GM18873 (cell line): ENCODE results near the gene YTHDC2.

Source experiments
- ATAC-seq: cut with Tn5 transposase; IDR thresholded peaks from one replicate; pipeline ENCODE4 v1.9.1; 2021; ENCODE audit warnings: mild to moderate bottlenecking, moderate library complexity, moderate number of reproducible peaks; ENCODE audit not compliant: unreplicated experiment, low FRiP score

YTHDC2 gene

DNA sequence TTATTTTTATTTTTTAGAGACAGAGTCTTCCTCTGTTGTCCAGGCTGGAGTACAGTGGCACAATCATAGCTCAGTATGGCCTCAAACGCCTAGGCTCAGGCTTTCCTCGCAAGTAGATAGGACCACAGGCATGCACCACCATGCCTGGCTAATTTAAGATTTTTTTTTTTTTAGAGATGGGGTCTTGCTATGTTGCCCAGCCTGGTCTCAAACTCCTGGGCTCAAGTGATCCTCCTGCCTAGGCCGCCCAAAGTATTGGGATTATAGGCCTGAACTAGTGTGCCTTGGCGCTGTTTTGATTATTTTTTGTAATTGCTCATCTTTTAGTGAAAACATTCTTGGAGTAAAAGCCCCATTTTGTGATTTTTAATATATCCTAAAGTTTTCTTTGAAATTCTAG lies 5.4 kb downstream of the YTHDC2 start:
- no peak for ATAC-seq

DNA sequence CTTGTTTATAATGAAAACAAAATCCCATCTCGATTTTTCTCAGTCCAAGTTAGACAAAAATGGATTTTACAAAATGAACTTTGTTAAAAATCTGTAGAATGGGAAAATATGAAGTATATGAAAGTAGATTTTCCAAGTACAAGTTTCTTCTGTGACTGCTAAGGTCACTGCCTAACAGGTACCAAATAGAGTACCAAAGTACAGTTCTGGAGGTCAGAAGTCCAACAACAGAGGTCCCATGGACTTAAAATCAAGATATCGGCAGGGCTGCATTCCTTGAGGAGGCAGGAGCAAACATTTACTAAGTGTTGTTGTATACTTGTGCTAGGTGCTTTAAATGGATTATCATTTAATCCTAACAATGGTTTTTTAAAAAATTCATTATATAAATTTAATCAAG lies 5.9 kb downstream of the YTHDC2 start:
- no peak for ATAC-seq

DNA sequence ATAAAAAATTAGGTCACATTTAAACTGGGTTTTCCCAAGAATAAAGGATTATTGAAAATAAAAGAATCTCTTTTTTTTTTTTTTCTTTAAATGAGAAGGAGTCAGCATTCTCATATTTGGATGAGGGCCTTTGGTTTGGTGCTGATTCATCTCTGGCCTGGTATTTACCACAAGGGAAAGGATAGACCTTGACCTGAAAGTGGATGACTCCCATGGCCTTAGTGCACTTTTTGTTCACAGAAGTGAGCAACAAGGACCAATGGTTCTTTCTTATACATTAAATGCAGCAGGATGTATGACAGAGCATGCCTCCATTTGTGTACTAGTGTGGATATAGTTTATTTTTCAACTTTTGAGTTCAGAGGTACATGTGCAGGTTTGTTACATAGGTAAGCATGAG lies 6.9 kb downstream of the YTHDC2 start:
- peak; percentile 63 for ATAC-seq

DNA sequence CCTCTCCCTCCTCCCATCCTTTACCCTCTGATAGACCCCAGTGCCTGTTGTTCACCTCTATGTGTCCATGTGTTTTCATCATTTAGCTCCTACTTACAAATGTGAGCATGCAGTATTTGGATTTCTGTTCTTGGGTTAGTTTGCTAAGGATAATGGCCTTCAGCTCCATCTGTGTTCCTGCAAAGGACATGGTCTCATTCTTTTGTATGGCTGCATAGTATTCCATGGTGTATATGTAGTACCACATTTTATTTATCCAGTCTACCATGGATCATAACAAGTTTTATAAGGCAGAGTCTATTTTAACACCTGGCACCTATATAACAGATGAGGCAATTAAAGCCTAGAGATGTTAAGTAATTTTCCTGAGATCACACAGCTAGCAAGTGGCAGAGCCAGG lies 7.4 kb downstream of the YTHDC2 start:
- no peak for ATAC-seq

DNA sequence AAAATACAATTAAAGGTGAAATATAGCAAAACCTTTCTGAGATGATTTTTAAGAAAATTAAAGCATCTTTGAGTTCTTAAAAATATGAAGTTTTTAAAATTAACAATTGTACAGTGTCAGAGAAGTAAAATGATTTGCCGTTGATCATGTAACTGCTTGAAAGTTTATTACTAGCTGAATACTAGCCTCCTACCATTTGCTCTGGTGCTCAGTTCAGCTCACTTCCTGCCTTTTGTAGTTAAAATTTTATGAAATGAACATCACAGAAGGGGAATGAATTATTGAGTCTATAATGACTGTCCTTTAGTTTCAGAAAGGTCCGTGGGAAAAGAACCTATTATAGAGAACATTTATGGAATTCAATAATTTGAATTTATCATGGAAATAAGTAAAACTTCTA lies 9.7 kb downstream of the YTHDC2 start:
- ATAC-seq: no peak

DNA sequence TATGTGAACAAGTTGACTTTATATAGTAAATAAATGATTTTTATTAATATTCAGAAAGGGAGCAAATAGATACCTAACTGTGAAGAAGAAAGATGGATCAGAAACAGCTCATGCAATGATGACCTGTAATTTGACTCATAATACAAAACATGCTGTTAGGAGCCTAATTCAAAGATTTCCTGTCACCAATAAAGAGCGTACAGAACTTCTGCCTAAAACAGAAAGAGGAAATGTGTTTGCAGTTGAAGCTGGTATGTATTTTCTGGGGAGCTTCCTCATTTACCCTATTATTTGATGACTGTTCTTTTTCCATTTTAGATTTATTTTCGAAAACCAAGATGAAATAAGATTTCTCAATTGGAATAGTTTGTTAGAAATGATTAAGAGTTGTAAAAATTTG lies 11.4 kb downstream of the YTHDC2 start:
- no peak for ATAC-seq

DNA sequence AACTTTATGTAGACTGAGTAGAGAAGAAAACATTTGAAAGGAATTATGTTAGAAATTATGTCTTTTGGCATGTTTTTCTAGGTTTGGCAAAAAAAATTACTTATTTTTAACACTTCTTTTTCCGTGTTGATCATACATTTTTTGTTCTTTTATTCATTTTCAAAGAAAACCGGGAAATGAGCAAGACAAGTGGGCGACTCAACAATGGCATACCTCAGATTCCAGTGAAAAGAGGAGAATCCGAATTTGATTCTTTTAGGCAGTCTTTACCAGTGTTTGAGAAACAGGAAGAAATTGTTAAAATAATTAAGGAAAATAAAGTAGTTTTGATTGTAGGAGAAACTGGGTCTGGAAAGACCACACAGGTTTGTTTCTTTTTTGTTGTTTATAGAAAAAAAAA lies 12.9 kb downstream of the YTHDC2 start:
- no peak for ATAC-seq

DNA sequence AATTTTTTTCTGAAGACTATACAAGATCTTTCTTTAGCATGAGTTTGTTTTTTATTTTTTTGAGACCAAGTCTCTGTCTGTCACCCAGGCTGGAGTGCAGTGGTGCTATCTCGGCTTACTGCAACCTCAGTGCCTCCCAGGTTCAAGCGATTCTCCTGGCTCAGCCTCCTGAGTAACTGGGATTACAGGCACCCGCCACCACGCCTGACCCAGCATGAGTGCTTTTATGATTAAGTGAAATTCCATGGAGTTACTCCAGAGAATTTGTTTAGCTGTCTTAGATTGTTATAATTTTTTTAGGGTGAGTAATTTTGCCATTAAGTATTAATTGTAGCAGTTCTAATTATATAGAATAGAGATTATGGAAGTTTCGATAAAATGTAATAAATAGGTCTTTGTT lies 14.3 kb downstream of the YTHDC2 start:
- no peak for ATAC-seq

DNA sequence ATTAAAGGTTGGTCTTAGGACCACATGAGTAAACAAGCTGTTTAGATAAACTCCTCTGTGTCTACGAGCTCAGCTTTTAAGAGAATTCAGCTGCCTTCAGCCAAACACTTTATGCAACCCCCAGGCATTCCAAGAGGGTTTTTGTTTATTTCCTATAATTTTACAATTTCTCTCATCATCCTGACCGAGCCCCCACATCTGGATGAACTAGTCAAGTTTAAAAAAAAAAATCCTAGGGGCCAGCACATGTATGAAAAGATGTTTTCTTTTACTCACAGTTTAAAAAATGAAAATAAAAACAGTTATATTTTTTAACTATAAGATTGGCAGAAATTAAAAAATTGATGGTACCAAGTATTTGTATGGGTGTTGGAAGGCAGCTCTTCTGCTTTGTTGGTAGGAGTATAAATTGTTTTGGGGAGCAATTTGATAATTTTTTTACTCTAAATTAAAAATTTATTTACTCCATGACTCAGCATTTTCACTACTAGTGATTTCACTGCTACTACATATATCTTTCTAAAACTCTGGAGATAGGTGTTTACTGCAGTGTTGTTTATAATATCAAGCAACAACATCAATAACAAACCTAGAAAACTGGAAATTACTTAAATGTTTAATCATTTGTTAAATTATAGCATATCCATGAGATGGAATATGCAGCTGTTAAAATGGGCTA lies 18.1 kb downstream of the YTHDC2 start:
- no peak for ATAC-seq

DNA sequence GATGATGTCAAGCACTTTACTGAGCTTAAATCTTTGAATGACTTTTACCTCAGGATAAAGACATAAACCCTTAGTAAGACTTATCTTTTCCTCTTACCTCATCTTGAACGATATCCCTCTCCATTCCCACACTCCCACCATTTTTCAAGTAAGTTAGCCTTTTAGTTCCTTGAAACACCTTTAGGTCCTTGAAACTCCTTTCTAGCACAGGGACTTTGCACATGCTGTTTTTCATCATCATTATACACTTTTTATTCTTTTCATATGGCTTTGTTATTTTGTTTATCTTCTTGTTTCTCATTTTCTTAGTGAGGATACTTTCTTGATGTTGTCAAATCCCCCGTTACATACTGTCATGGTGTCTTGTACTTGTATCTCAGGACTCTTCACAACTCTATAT lies 24.8 kb downstream of the YTHDC2 start:
- no peak for ATAC-seq

DNA sequence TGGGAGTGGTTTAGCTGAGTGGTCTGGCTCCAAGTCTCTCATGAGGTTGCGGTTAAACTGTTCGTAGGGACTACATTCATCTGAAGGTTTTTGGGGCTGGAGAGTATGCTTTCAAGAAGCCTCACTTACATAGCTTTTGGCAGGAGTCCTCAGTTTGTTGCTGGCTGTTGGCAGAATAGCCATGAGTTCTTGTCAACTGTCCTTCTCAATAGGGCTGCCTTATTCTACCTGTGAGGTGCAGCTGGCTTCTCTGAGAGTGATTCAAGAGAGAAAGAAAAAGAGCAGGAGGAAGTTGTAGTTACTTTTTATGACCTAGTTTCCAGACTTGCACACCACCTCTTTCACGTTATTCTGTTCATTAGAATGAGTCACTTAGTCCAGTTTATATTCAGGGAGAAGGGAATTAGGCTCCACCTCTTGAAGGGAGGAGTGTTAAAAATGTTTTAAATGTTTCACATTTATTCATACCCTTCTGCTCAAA lies 33.2 kb downstream of the YTHDC2 start:
- no peak for ATAC-seq

DNA sequence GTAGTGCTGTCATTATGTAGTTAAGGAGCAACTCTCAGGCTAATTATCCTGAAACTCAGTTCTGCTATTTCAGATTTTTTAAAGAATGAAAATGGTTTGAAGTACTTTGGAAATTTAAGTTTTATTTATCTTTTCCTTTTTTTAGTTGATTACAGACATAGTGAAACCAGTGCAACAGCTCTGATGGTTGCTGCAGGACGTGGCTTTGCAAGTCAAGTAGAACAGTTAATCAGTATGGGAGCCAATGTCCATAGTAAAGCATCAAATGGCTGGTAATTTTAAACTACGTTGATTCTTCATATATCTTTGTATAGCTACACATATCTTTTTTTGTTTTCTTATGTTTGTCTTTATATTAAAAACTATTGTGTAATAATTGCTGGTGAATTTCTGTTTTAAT lies 34.9 kb downstream of the YTHDC2 start:
- ATAC-seq: peak; percentile 77

DNA sequence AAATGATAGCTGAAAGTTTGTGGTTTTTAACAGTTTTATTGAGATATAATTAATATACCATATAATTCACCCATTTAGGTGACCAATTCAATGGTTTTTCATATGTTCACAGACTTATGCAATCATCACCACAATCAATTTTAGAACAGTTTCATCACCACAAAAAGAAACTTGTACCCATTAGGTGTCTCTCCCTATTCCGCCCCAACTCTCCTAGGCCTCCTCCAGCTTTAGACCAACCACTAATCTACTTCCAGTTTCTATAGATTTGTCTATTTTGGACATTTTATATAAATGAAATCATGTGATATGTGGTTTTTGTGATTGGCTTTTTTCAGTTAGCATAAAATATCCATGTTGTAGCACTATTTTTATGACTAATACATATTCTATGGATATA lies 38.6 kb downstream of the YTHDC2 start:
- ATAC-seq: no peak

DNA sequence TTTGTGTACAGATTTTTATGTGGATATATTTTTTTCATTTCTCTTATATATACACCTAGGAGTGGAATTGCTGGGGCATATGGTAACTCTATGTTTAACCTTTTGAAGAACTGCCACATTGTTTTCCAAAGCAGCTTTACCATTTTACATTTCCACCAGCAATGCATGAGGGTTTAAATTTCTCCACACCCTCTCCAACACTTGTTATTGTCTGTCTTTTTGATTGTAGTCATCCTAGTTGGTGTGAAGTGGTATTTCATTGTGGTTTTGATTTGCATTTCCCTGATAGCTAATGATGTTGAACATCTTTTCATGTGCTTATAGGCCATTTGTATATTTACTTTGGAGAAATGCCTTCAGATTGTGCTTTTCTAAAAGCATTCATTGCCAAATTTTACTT lies 39.1 kb downstream of the YTHDC2 start:
- ATAC-seq: no peak

DNA sequence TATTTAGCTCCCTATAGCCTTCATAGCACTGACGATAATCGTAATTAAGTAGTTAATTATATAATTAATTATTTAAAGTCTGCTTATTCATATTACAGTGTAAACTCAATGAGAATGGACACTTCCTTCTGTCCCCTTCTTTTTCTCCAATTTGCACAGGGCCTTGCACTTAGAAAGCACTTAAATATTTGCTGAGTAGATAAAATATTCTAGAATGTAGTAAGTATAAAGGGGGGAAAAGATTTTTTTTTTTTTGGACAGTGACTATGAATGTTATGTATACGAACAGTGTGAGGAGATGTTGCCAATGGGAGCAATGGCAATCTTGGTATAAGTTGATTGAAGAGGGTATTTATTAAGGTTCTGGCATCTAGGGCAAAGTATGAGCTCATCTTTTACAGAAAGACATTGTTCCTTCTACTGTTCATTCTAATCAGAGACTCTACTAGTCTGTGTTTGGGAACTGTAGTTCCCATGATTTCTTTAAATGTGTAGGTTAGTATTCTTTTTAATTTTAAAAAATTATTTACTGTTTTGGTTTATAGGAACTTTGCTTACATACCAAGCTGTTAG lies 49.4 kb downstream of the YTHDC2 start:
- ATAC-seq: no peak

DNA sequence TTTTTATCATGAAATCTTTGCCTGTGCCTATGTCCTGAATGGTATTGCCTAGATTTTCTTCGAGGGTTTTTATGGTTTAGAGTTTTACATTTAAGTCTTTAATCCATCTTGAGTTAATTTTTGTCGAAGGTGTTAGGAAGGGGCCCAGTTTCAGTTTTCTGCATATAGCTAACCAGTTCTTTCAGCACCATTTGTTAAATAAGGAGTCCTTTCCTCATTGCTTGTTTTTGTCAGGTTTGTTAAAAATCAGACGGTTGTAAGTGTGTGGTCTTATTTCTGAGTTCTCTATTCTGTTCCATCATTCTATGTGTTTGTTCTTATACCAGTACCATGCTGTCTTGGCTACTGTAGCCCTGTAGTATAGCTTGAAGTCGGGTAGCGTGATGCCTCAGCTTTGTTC lies 55.9 kb downstream of the YTHDC2 start:
- no peak for ATAC-seq

DNA sequence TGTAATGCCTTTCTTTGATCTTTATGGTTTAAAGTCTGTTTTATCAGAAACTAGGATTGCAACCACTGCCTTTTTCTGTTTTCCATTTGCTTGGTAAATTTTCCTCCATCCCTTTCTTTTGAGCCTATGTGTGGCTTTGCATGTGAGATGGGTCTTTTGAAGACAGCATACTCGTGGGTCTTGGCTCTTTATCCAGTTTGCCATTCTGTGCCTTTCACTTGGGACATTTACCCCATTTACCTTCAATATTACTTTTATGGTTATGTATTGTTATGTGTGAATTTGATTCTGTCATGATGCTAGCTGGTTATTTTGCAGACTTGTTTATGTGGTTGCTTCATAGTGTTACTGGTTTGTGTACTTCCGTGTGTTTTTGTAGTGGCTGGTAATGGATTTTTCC lies 59.2 kb downstream of the YTHDC2 start:
- ATAC-seq: no peak

DNA sequence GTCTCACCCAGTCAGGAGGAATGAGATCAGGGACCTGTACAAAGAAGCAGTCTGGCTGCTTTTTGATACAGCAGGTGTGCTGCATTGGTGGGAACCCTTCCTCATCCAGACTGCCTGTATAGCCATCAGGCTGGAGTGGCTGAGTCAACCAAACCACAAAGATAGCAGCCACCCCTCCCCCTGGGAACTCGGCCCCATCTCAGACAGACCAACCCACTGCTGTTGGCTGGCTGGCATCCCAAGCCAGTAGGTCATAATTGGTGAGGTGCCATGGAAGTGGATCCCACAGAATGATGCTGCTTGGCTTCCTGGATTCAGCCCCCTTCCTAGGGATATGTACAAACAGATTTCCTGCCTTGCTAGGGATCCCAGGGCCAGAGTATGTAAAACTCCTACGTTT lies 60.9 kb downstream of the YTHDC2 start:
- ATAC-seq: no peak

DNA sequence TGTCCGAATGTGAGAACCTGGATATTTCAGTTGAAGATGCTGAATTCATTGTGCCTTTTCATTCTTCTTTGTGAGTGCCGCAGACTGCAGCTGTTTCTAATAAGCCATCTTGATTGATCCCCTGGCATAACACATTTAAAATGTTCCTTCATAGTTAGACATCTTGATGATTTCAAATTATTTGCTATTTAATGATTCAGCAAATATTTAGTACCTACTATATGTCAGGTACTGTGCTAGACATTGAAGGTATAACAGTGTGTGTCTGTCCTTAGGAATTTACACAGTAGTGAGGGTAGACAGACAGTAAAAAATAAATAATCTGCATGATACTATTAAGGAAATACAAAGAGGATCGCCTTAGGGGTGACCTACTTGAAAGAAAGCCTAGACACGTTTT lies 61.6 kb downstream of the YTHDC2 start:
- no peak for ATAC-seq

DNA sequence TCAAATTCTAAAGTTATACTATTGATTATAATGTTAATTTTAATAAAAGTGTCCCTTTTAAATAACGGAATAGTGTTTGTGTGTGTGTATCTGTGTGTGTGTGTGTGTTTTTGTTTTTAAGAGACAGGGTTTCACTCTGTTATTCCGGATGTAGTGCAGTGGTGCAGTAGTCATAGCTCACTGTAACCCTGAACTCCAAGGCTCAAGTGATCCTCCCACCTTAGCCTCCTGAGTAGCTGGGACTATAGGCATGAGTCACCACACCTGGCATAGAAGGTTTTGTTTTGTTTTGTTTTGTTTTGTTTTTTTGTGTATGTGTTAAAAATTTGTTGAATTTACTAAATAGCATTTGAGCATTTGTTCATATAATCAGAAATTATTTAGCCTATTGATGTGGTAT lies 64.6 kb downstream of the YTHDC2 start:
- no peak for ATAC-seq

DNA sequence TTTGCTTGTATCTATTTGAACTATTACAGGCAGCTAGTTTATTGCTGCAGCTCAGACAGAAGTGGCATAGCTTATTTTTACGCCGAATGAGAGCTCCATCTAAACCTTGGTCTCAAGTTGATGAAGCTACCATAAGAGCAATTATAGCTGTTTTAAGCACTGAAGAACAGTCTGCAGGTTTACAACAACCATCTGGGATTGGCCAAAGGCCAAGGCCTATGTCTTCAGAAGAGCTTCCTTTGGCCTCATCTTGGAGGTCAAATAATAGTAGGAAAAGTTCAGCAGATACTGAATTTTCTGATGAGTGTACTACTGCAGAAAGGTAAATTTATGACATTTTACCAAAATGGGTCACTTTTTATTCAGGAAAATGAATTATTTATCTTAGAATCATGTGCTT lies 67.9 kb downstream of the YTHDC2 start:
- ATAC-seq: no peak

DNA sequence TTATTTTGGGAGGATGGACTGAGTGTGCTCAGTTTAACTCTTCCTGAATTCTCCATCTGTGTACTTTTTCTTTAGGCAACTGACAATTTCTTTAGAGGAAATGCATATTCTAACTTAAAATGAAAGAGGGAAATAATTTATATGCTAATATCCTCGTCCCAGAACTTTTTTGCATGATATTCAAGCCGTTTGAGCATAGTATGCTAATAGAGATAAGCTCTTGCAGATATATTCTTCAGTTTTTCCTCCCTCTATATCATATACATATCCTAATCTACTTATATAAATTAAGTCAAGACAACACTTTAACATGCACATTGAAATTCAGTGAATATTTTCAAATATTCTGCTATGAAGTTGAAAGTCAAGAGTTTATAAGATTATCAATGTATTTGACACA lies 84.7 kb downstream of the YTHDC2 start:
- no peak for ATAC-seq

DNA sequence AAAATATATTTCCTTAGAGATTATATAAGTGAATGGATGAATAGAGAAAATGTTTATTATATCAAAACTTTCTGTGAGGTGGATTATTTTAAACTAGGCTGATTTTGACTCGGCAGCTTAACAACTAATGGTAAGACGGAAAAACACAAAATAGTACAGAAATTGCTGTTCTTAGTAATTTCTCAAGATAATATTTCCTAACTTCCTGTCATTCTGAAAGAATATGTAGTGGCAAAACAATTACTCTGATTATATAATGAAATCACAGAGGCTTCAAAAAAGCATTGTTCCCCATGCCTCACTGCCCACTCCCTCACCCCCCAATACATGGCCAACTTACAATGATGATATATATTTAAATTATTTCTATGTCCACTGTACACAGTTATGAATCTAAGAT lies 85.4 kb downstream of the YTHDC2 start:
- no peak for ATAC-seq
